A549 (cell line): Measurements from ENCODE around the gene COX4I1. TPM values are rescaled to one million over a fixed set of nuclear protein-coding genes. Genes with fewer than 3 reads are reported as not detected.
A peak's percentile ranks its signal among the peaks of the same experiment; 100 is the strongest.

ENCODE experiments used
- ATAC-seq, 2 experiments: fragments of 200-7000 bp in 1 of 2; fragments of >200 bp in 1 of 2; cut with Nextera tagmentation in 1 of 2; cut with Tn5 transposase in 1 of 2; 3 replicates each; pipeline versions ENCODE4 v1.8.0 to v1.9.1; 2018 to 2020; ENCODE audit warnings: mild to moderate bottlenecking in 1 of 2, moderate library complexity in 1 of 2
- CTCF ChIA-PET: fragments of 300-600 bp; sonication (Branson Sonifier 250); formaldehyde crosslinking; extraction: SDS; loops from one replicate; lab custom pipeline; 2021; ENCODE audit warnings: antibody characterized with exemption, inconsistent platforms; lab: Yijun Ruan, JAX
- POLR2A ChIA-PET: fragments of 350-600 bp; formaldehyde crosslinking; extraction: SDS; loops from one replicate; lab custom pipeline; 2021; ENCODE audit warnings: antibody characterized with exemption, inconsistent platforms; lab: Yijun Ruan, JAX
- DNase-seq, 2 experiments: peaks; one replicate each; pipeline versions ENCODE4 v3.0.0 to v3.0.0-alpha.2; 2011 to 2016; ENCODE audit warnings: low read depth in 1 of 2, low spot score in 1 of 2
- FAIRE-seq: peaks from 2 replicates; lab custom pipeline; 2011; peaks lifted over from hg19 to GRCh38; lab: Jason Lieb, UNC
- H3K27ac ChIP-seq, 2 experiments: fragments of >200 bp; sonication (Bioruptor Twin); formaldehyde crosslinking; 3 replicates each; pipeline ENCODE4 v1.5.1; 2016 to 2017
- H3K4me1 ChIP-seq: fragments of >200 bp; sonication (Bioruptor Twin); formaldehyde crosslinking; 3 replicates; pipeline ENCODE4 v1.6.1; 2016
- H3K4me2 ChIP-seq: fragments of >200 bp; sonication (Bioruptor Twin); formaldehyde crosslinking; 3 replicates; pipeline ENCODE4 v1.6.1; 2016
- H3K4me3 ChIP-seq: fragments of >200 bp; sonication (Bioruptor Twin); formaldehyde crosslinking; 3 replicates; pipeline ENCODE4 v1.5.1; 2016
- H3K9me3 ChIP-seq: fragments of >200 bp; sonication (Bioruptor Twin); formaldehyde crosslinking; 3 replicates; pipeline ENCODE4 v1.6.1; 2016
- BHLHE40 ChIP-seq: IDR thresholded peaks from 2 replicates; pipeline ENCODE4 v1.6.1; 2012; ENCODE audit warnings: low read depth, low read length, inconsistent platforms
- CHD2 ChIP-seq: fragments of 150-350 bp; IDR thresholded peaks from 2 replicates; pipeline ENCODE4 v1.6.1; 2014; ENCODE audit warnings: low read length; ENCODE audit not compliant: partially characterized antibody
- CHD4 ChIP-seq: fragments of 200-600 bp; sonication (generic); IDR thresholded peaks from 2 replicates; pipeline ENCODE4 v1.6.1; 2016; ENCODE audit warnings: antibody characterized with exemption, mild to moderate bottlenecking, borderline replicate concordance
- FOSL2 ChIP-seq, 2 experiments: fragments of 450-650 bp in 1 of 2; fragments of >200 bp in 1 of 2; sonication (Bioruptor Twin) in 1 of 2; formaldehyde crosslinking; IDR thresholded peaks; 2 replicates each; pipeline versions ENCODE4 v1.5.0 to v1.6.1; 2016 to 2020; ENCODE audit warnings: mild to moderate bottlenecking in 1 of 2, moderate library complexity in 1 of 2
- JUNB ChIP-seq: fragments of >200 bp; sonication (Bioruptor Twin); formaldehyde crosslinking; IDR thresholded peaks from 2 replicates; pipeline ENCODE4 v1.6.1; 2016
- MAFK ChIP-seq: fragments of 450-650 bp; IDR thresholded peaks from 2 replicates; pipeline ENCODE4 v1.6.1; 2014; ENCODE audit not compliant: partially characterized antibody
- MAZ ChIP-seq: fragments of 150-350 bp; IDR thresholded peaks from 2 replicates; pipeline ENCODE4 v1.6.1; 2014; ENCODE audit warnings: antibody characterized with exemption, low read depth, low read length, borderline replicate concordance
- NPAS2 ChIP-seq: fragments of 250-450 bp; sonication (Bioruptor Pico); IDR thresholded peaks from 2 replicates; pipeline ENCODE4 v1.8.0; 2022; ENCODE audit warnings: mild to moderate bottlenecking, moderate library complexity, borderline replicate concordance
- POLR2AphosphoS2 ChIP-seq: conservative IDR thresholded peaks from 2 replicates; pipeline ENCODE4 v1.6.1; 2012; ENCODE audit warnings: low read length, improper control_type of control experiment, inconsistent platforms
- RARB ChIP-seq: fragments of 250-450 bp; sonication (Bioruptor Pico); IDR thresholded peaks from 2 replicates; pipeline ENCODE4 v1.8.0; 2021; ENCODE audit warnings: mild to moderate bottlenecking, moderate library complexity
- RFX5 ChIP-seq: fragments of 450-650 bp; IDR thresholded peaks from 2 replicates; pipeline ENCODE4 v1.7.1; 2014; ENCODE audit warnings: antibody characterized with exemption, mild to moderate bottlenecking, moderate library complexity
- RNF2 ChIP-seq: fragments of 200-600 bp; sonication (generic); IDR thresholded peaks from 2 replicates; pipeline ENCODE4 v1.6.1; 2016; ENCODE audit warnings: low read depth, mild to moderate bottlenecking, antibody characterized with exemption, moderate library complexity, borderline replicate concordance
- SMC3 ChIP-seq: fragments of >200 bp; sonication (Bioruptor Twin); formaldehyde crosslinking; IDR thresholded peaks from 3 replicates; pipeline ENCODE4 v1.6.1; 2018; ENCODE audit warnings: inconsistent platforms
- TP53 ChIP-seq: fragments of 250-450 bp; sonication (Bioruptor Pico); IDR thresholded peaks from 2 replicates; pipeline ENCODE4 v1.5.0; 2021; ENCODE audit warnings: mild to moderate bottlenecking, moderate library complexity
- ZFP36 ChIP-seq: fragments of 450-650 bp; IDR thresholded peaks from 2 replicates; pipeline ENCODE4 v1.6.1; 2014; ENCODE audit warnings: borderline replicate concordance; ENCODE audit not compliant: partially characterized antibody
- WGBS: methylation state at CpG from one replicate; pipeline ENCODE4 v1.1.6; 2017; ENCODE audit errors: missing lambda C conversion rate; 5-methylcytosine and 5-hydroxymethylcytosine counted together
- polyA plus RNA-seq, 4 experiments: library from polyadenylated mRNA; depleted of rRNA in 3 of 4; stranded (reverse); fragments of >200 nt; fragmentation: RNase III in 1 of 4; extraction: RNeasy Plus Mini Kit Qiagen cat#74134 plus additional on column Dnase treatment in 1 of 4; gene quantifications; 2 replicates in 3 of 4; 3 replicates in 1 of 4; pipeline ENCODE4 v1.2.3, GENCODE V29; 2011 to 2017
- TF ChIP-seq, protein P1 (sequence below): IDR thresholded peaks from 2 replicates; pipeline ENCODE4 v1.6.1; 2012
- TF ChIP-seq, protein P2 (sequence below): fragments of 200-600 bp; sonication (generic); IDR thresholded peaks from 2 replicates; pipeline ENCODE4 v1.6.1; 2016; ENCODE audit warnings: antibody characterized with exemption, mild to moderate bottlenecking, moderate library complexity
- TF ChIP-seq, protein P3 (sequence below): fragments of 250-450 bp; sonication (Bioruptor Pico); IDR thresholded peaks from 2 replicates; pipeline ENCODE4 v1.5.0; 2020; ENCODE audit warnings: low read depth, mild to moderate bottlenecking, moderate library complexity
- TF ChIP-seq, protein P4 (sequence below): IDR thresholded peaks from 2 replicates; pipeline ENCODE4 v1.6.1; 2012

Gene COX4I1
- polyA plus RNA-seq, 2 of the 4 experiments (the other 2 are of a cell fraction), result 783 to 929 TPM

DNA sequence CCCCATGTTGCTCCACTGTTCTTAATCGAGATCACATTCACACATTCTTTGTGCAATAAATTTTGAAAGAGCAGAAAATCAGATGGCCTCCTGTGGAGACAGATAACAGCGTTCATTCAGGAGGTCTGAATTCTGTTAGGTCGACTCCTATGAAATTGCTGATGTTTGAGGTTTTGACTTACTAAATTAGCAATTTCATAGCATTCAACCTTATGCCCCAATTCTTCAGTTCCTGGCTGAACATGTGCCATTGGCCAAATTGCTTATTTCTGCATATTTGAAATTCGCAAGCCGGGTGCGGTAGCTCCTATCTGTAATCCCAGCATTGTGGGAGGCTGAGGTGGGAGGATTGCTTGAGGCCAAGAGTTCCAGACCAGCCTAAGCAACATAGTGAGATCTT, 26.5 kb upstream of the COX4I1 start:
- TF ChIP-seq, protein P1, sequence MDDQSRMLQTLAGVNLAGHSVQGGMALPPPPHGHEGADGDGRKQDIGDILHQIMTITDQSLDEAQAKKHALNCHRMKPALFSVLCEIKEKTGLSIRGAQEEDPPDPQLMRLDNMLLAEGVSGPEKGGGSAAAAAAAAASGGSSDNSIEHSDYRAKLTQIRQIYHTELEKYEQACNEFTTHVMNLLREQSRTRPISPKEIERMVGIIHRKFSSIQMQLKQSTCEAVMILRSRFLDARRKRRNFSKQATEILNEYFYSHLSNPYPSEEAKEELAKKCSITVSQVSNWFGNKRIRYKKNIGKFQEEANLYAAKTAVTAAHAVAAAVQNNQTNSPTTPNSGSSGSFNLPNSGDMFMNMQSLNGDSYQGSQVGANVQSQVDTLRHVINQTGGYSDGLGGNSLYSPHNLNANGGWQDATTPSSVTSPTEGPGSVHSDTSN, result no peak
- TF ChIP-seq SMC3 (no peak), MAFK (peak; percentile 50)
- ChIA-PET CTCF (interaction anchor here (2.6 to 3.2 kb wide), 2 partner anchors 11 to 13 kb away, joined by 5 to 14 read pairs; no protein-coding TSS in a partner anchor), POLR2A (no interaction called here)
- DNase-seq (no peak), ATAC-seq (no peak), FAIRE-seq (no peak)
- Histone ChIP-seq H3K4me3 (no peak overlapping the region), H3K4me2 (no peak overlapping the region), H3K4me1 (peaks cover 5% of the 10 kb centered on the region), H3K9me3 (no peaks in the 10 kb centered on the region), H3K27ac (no peak overlapping the region)
- 90% methylated on average over 6 of the region's 6 CpGs for WGBS

DNA sequence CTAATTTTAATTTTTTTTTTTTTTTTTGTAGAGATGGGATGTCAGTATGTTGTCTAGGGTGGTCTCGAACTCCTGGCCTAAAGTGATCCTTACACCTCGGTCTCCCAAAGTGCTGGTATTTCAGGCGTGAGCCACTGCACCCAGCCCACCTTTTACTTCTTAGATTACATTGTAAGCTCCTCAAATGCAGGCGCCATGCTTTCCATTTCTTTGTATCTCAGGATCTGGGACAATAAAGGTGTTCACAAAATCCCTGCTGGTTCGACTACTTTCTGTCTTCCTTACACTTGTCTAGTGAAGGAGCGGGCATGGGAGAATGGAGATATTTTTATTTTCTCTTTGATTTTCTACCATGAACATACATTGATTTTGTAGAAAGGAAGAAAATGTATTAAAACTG, 25.4 kb upstream of the COX4I1 start:
- no peak for FAIRE-seq
- no peak overlapping the region for H3K4me2 ChIP-seq
- TF ChIP-seq ZFP36, result no peak
- no peak for TF ChIP-seq FOSL2 (IDR thresholded peaks at IDR 0.05)
- no peak for TF ChIP-seq FOSL2 (CRISPR knock-in tag; IDR thresholded peaks at IDR 0.05)
- no peak for TF ChIP-seq BHLHE40
- TF ChIP-seq TP53, result no peak
- TF ChIP-seq, protein P2, sequence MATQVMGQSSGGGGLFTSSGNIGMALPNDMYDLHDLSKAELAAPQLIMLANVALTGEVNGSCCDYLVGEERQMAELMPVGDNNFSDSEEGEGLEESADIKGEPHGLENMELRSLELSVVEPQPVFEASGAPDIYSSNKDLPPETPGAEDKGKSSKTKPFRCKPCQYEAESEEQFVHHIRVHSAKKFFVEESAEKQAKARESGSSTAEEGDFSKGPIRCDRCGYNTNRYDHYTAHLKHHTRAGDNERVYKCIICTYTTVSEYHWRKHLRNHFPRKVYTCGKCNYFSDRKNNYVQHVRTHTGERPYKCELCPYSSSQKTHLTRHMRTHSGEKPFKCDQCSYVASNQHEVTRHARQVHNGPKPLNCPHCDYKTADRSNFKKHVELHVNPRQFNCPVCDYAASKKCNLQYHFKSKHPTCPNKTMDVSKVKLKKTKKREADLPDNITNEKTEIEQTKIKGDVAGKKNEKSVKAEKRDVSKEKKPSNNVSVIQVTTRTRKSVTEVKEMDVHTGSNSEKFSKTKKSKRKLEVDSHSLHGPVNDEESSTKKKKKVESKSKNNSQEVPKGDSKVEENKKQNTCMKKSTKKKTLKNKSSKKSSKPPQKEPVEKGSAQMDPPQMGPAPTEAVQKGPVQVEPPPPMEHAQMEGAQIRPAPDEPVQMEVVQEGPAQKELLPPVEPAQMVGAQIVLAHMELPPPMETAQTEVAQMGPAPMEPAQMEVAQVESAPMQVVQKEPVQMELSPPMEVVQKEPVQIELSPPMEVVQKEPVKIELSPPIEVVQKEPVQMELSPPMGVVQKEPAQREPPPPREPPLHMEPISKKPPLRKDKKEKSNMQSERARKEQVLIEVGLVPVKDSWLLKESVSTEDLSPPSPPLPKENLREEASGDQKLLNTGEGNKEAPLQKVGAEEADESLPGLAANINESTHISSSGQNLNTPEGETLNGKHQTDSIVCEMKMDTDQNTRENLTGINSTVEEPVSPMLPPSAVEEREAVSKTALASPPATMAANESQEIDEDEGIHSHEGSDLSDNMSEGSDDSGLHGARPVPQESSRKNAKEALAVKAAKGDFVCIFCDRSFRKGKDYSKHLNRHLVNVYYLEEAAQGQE, result no peak
- no peak for TF ChIP-seq JUNB
- TF ChIP-seq RNF2, result no peak
- TF ChIP-seq RFX5, result no peak
- TF ChIP-seq CHD2, result no peak
- TF ChIP-seq, protein P3, sequence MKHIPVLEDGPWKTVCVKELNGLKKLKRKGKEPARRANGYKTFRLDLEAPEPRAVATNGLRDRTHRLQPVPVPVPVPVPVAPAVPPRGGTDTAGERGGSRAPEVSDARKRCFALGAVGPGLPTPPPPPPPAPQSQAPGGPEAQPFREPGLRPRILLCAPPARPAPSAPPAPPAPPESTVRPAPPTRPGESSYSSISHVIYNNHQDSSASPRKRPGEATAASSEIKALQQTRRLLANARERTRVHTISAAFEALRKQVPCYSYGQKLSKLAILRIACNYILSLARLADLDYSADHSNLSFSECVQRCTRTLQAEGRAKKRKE (CRISPR knock-in tag), result no peak
- TF ChIP-seq CHD4, result no peak
- no peak for TF ChIP-seq POLR2AphosphoS2
- TF ChIP-seq NPAS2 (CRISPR knock-in tag), result no peak
- TF ChIP-seq, protein P4, sequence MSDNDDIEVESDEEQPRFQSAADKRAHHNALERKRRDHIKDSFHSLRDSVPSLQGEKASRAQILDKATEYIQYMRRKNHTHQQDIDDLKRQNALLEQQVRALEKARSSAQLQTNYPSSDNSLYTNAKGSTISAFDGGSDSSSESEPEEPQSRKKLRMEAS, result no peak
- TF ChIP-seq MAFK, result no peak
- TF ChIP-seq MAZ, result no peak
- TF ChIP-seq, protein P1, result no peak
- no peak for TF ChIP-seq RARB (CRISPR knock-in tag)
- H3K4me1 ChIP-seq, result no peaks in the 10 kb centered on the region
- H3K9me3 ChIP-seq, result no peaks in the 10 kb centered on the region
- ATAC-seq, result no peak
- ChIA-PET POLR2A (no interaction called here), CTCF (no interaction called here)
- H3K27ac ChIP-seq, result no peak overlapping the region
- DNase-seq, result no peak
- WGBS, result 78% methylated on average over 6 of the region's 6 CpGs
- no peak overlapping the region for H3K4me3 ChIP-seq
